RWPE1 (cell line): ENCODE measurements around the gene ADAT2.
"Not testable (repeated sequence)": the region's sequence is repeated elsewhere in the genome, so short reads cannot be mapped to it uniquely, and the experiment has no call there.

ENCODE experiments used
- CTCF ChIA-PET: fragments of 350-600 bp; sonication (Branson Sonifier 250); formaldehyde crosslinking; extraction: SDS; loops from one replicate; lab custom pipeline; 2021; lab: Yijun Ruan, JAX
- POLR2A ChIA-PET: fragments of 400-600 bp; formaldehyde crosslinking; extraction: SDS; loops from one replicate; lab custom pipeline; 2020; ENCODE audit warnings: antibody characterized with exemption; ENCODE audit not compliant: low non-redundant PET; lab: Yijun Ruan, JAX
- DNase-seq: peaks from one replicate; pipeline ENCODE4 v3.0.0; 2012; ENCODE audit warnings: low spot score
- H3K27ac ChIP-seq: fragments of 450-650 bp; 2 replicates; pipeline ENCODE4 v1.5.1; 2017
- CTCF ChIP-seq: fragments of 450-650 bp; conservative IDR thresholded peaks from 2 replicates; pipeline ENCODE4 v1.5.1; 2017; ENCODE audit warnings: low read depth, mild to moderate bottlenecking

Gene ADAT2

DNA sequence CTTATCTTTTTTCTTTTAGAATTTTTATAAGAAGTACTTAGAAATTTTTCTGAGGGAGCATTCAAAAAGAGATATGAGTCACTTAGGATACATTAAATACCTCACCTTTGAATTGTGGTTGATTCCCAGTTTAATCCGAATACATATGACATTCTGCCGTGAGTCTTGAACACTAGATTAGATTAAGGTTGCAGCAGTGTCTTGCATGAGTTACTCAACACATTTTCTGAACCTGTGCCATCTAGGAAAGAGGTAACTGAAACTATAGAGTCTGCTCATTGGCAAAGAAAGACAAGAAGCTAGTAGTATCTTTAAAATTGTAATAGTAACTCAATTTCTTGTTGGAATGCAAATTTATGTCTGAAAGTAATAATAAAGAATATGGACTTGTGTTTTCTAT lies 15.1 kb upstream of the ADAT2 start:
- no peak for TF ChIP-seq CTCF
- POLR2A ChIA-PET = no interaction called here
- CTCF ChIA-PET = interaction anchor here (0.7 kb wide), 1 partner anchor 338 kb away, joined by 4 read pairs; no protein-coding TSS in a partner anchor
- no peak overlapping the region for H3K27ac ChIP-seq
- DNase-seq = no peak

DNA sequence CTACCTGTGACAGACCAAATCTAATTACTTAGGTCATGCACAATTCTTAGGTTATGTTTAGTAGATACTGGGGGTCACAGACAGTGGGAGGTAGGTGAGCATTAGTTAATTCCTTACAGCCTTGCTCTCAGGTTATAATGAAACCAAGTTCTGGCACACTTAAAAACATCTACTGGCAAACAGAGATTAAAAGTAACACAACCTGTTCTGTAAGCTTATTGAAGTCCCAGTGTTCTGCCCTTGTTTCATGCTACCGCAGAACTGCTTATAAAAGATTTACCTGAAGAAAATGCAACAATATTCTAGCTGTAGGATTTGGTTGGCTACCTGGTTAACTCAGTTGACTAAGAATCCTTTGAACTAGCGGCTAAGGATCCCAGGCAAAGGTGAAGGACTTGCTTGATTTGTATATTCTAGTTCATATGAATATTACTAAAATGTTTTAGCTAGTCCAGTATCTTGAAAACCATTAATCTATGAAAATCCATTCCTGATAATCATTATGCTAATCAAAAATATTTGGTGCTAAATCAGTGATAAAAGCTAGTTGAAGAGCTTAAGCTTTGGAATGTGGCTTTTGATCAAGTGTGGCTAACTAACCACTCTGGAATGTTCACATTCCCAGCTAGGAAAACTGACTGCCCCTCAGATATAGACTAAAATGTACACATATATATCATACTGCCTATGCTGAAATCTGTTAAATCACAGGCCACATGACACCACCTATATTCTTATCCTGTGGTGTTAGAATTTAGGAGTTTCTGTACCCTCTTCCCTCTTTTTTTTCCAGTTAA lies 7.3 kb upstream of the ADAT2 start:
- no peak for TF ChIP-seq CTCF
- ChIA-PET CTCF (interaction anchor here (1.3 kb wide), 1 partner anchor 225 kb away, joined by 3 read pairs; no protein-coding TSS in a partner anchor), POLR2A (no interaction called here)
- H3K27ac ChIP-seq = no peak overlapping the region
- DNase-seq = peak; percentile 40

DNA sequence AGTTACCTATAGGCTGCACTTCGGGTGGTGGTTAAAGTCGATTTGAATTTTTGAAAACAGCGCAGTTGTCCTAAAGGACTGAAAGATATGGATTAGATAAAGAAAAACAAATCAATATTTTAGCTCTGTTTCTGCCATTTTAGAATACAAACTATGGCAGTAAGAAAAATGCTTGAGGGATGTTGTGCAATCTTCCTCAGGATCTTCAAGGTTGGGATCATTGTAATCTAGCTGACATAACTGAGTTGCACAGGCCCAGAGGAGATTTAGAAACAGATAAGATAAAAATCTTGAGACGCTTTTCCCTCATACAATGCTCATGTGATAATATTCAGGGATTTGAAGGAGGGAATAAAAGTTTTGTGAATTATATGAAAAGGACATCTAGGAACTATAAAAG lies 1.0 kb upstream of the ADAT2 start:
- ChIA-PET CTCF (no interaction called here), POLR2A (no interaction called here)
- TF ChIP-seq CTCF = no peak
- DNase-seq = no peak
- no peak overlapping the region for H3K27ac ChIP-seq

DNA sequence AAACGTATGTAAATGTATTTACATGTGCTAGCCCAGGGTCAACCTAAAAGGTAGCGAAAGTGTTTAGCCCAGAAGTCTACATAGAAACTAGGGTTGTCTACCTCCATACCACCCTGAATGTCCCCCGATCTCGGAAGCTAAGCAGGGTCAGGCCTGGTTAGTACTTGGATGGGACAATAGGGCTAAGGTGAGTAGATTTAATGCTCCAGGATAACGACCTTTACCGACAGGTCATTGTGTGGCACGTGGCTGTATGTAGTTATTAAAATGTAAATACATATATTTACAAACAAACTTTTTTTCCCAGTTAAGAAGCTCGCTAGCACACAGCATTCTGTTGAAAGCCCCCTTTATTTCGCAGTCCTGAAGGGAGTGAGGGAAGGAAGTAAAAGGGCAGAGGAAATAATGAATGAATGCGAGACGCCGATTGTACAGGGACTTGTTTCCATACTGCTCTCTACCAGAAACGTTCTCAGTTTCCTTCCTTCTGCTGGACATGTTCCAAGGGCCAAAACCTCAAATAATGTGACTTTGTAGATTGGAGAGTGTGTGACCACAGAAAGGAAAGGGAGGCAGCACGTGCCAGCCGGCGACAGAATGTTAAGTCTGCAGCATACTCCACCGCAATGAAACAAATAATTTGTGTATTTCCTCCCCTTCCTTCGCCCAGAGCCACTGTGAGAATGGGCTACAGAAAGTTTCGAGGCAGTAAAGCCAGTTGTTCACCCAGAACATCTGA lies 612 bp downstream of the ADAT2 start:
- CTCF ChIA-PET = interaction anchor here (0.6 to 1.2 kb wide), 2 partner anchors 23 to 753 kb away, joined by 3 to 4 read pairs; no protein-coding TSS in a partner anchor
- POLR2A ChIA-PET = interaction anchor here (0.6 kb wide), 2 partner anchors 11 to 114 kb away, joined by 5 to 6 read pairs; no protein-coding TSS in a partner anchor
- peak overlapping the region; percentile 84 for H3K27ac ChIP-seq
- no peak for TF ChIP-seq CTCF
- DNase-seq = peak; percentile 6

GRCh38 chr6:143449082-143449713 lies 1.3 kb downstream of the ADAT2 start:
- TF ChIP-seq CTCF = no peak
- ChIA-PET POLR2A (interaction anchor here (0.6 kb wide), 1 partner anchor 114 kb away, joined by 5 read pairs; no protein-coding TSS in a partner anchor), CTCF (interaction anchor here (0.6 to 1.2 kb wide), 2 partner anchors 22 to 752 kb away, joined by 3 to 4 read pairs; no protein-coding TSS in a partner anchor)
- H3K27ac ChIP-seq = no peak overlapping the region
- DNase-seq = no peak

DNA sequence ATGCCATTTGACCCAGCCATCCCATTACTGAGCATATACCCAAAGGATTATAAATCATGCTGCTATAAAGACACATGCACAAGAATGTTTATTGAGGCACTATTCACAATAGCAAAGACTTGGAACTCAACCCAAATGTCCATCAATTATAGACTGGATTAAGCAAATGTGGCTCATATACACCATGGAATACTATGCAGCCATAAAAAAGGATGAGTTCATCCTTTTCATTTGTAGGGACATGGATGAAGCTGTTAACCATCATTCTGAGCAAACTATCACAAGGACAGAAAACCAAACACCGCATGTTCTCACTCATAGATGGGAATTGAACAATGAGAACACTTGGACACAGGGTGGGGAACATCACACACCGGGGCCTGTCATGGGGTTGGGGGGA lies 2.6 kb downstream of the ADAT2 start:
- POLR2A ChIA-PET, DNase-seq, CTCF ChIA-PET, H3K27ac ChIP-seq: not testable (repeated sequence)
